ENCODE results near the gene DENND2A.

DNA sequence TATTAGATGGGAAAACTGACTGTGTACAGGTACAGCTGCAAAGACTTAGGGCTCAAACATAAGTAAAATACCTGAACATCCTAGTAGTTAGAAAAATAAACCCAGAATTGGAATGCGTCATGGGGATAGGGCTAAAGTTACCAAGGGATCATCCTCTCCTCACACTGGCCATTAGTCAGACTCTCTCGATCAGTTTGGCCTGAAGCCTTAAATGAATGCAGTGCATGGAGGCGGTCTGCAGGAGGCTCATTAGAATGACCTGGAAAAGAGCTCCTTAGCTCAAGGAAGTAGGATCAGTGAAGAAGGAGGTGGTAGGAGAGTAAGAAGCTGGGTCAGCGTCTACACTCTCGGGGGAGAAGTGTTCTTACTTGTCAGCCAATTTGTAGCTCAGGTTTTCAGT lies 35.3 kb downstream of the DENND2A start:
- TF ChIP-seq, protein P1, sequence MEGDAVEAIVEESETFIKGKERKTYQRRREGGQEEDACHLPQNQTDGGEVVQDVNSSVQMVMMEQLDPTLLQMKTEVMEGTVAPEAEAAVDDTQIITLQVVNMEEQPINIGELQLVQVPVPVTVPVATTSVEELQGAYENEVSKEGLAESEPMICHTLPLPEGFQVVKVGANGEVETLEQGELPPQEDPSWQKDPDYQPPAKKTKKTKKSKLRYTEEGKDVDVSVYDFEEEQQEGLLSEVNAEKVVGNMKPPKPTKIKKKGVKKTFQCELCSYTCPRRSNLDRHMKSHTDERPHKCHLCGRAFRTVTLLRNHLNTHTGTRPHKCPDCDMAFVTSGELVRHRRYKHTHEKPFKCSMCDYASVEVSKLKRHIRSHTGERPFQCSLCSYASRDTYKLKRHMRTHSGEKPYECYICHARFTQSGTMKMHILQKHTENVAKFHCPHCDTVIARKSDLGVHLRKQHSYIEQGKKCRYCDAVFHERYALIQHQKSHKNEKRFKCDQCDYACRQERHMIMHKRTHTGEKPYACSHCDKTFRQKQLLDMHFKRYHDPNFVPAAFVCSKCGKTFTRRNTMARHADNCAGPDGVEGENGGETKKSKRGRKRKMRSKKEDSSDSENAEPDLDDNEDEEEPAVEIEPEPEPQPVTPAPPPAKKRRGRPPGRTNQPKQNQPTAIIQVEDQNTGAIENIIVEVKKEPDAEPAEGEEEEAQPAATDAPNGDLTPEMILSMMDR (conservative IDR thresholded peaks at IDR 0.05; ENCODE audit: low read depth, low read length): no peak
- no peak for TF ChIP-seq EZH2 (IDR thresholded peaks at IDR 0.05; ENCODE audit: borderline replicate concordance, low read depth, low read length, poor library complexity, severe bottlenecking)
